Esophagus squamous epithelium (tissue), 4 donors: ENCODE measurements around the gene DKKL1.

Experiments
- CTCF ChIP-seq, 6 experiments: fragments of 450-650 bp in 4 of 6; fragments of 200-600 bp in 2 of 6; sonication (generic) in 2 of 6; IDR thresholded peaks; one replicate each; pipeline ENCODE4 v1.5.1; 2016 to 2019; ENCODE audit warnings: antibody characterized with exemption in 6 of 6, mild to moderate bottlenecking in 4 of 6, moderate library complexity in 4 of 6
- POLR2A ChIP-seq, 4 donors: fragments of 450-650 bp; IDR thresholded peaks; one replicate each; pipeline ENCODE4 v1.6.1; 2017; ENCODE audit warnings: antibody characterized with exemption in 4 of 4, mild to moderate bottlenecking in 4 of 4, moderate library complexity in 3 of 4

GRCh38 chr19:49363268-49364082 is at the start of gene DKKL1:
- TF ChIP-seq CTCF (IDR thresholded peaks at IDR 0.05) (peak in 5 of 6 experiments; percentile 15 to 42 (median 35)), POLR2A (IDR thresholded peaks at IDR 0.05) (peak in 1 of 4 donors; percentile 59)
